Gastrocnemius medialis (tissue), 4 donors: ENCODE data around the gene SGK1.

Experiments used
- CTCF ChIP-seq, 5 experiments: fragments of 450-650 bp in 3 of 5; fragments of 200-600 bp in 2 of 5; sonication (generic) in 2 of 5; IDR thresholded peaks in 4 of 5; conservative IDR thresholded peaks in 1 of 5; 1 replicate in 4 of 5; 2 replicates in 1 of 5; pipeline ENCODE4 v1.5.1; 2016 to 2019; ENCODE audit warnings: antibody characterized with exemption in 5 of 5, mild to moderate bottlenecking in 3 of 5, moderate library complexity in 3 of 5
- POLR2A ChIP-seq, 2 donors: fragments of 450-650 bp; IDR thresholded peaks; one replicate each; pipeline ENCODE4 v1.6.1; 2017; ENCODE audit warnings: antibody characterized with exemption in 2 of 2, mild to moderate bottlenecking in 2 of 2, moderate library complexity in 2 of 2

DNA sequence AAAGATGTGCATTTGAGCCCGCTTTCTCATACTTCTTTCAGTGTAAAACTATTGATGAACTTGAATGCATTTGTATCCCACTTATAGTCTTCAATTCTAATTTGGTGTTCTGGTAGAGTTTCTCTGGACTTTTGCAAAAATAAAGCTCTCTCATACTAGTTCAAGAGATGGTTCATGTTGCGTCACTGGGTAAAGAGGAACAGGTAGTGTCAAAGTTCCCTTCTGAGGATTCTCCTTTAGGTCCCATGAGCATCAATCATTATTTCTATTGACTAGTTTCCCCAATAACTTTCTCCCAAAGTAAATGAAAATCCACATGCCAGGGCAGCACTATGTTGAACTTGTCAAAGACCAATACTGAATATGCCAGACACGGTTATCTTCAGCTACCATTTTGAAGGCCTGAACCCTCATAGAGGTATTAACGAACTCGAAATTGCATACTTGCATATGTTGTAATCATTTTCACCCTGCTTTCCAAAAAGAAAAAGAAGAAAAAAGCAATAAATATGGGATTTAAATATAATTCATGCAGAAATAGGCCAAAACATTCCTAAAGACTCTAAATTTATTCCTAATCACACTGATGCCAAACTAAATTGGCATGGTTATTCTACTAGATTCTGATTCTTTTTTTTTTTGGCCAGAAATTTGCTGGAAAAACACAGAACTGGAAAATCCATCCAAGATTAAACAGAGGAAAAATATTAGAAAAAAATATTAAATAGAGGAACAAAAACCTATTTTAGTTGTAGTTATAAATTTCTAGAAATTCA lies 84.5 kb downstream of the SGK1 start:
- TF ChIP-seq CTCF (IDR thresholded peaks at IDR 0.05 in 4 of 5, conservative IDR thresholded peaks at IDR 0.05 in 1 of 5) (no peak), POLR2A (IDR thresholded peaks at IDR 0.05) (no peak)
